Liver (tissue), 9 donors: Measurements from ENCODE around the gene ERFE. TPM values are rescaled to one million over a fixed set of nuclear protein-coding genes. Genes with fewer than 3 reads are reported as not detected.
"Not testable (repeated sequence)": the region's sequence is repeated elsewhere in the genome, so short reads cannot be mapped to it uniquely, and the experiment has no call there.

Experiments used
- DNase-seq: peaks from one replicate; pipeline ENCODE4 v3.0.0-alpha.2; 2017; ENCODE audit warnings: low spot score
- H3K27ac ChIP-seq, 2 donors: one replicate each; pipeline ENCODE4 v1.7.0; 2013; ENCODE audit warnings: inconsistent platforms in 2 of 2, low read length in 2 of 2, control low read depth in 1 of 2, low read depth in 1 of 2, mild to moderate bottlenecking in 1 of 2
- H3K27me3 ChIP-seq, 4 donors: one replicate each; pipeline versions ENCODE4 v1.6.1 to v1.7.0; 2013; ENCODE audit warnings: low read length in 3 of 4, inconsistent platforms in 1 of 4, mild to moderate bottlenecking in 1 of 4, moderate library complexity in 1 of 4; ENCODE audit not compliant: control insufficient read depth in 4 of 4, insufficient read depth in 4 of 4
- H3K36me3 ChIP-seq, 4 donors: one replicate each; pipeline versions ENCODE4 v1.6.1 to v1.7.0; 2013; ENCODE audit warnings: low read length in 3 of 4, mild to moderate bottlenecking in 3 of 4, low read depth in 1 of 4, moderate library complexity in 1 of 4; ENCODE audit not compliant: control insufficient read depth in 4 of 4, insufficient read depth in 3 of 4
- H3K4me1 ChIP-seq, 4 donors: one replicate each; pipeline versions ENCODE4 v1.6.1 to v1.7.0; 2013; ENCODE audit warnings: low read length in 3 of 4, mild to moderate bottlenecking in 3 of 4, moderate library complexity in 1 of 4; ENCODE audit not compliant: control insufficient read depth in 4 of 4, insufficient read depth in 4 of 4
- H3K4me3 ChIP-seq, 3 donors: one replicate each; pipeline versions ENCODE4 v1.6.1 to v1.7.0; 2013; ENCODE audit warnings: low read length in 3 of 3, control low read depth in 1 of 3, low read depth in 1 of 3, mild to moderate bottlenecking in 1 of 3
- H3K9ac ChIP-seq, 2 donors: one replicate each; pipeline ENCODE4 v1.7.0; 2013; ENCODE audit warnings: low read length in 2 of 2, mild to moderate bottlenecking in 2 of 2, moderate library complexity in 2 of 2, control low read depth in 1 of 2, low read depth in 1 of 2
- H3K9me3 ChIP-seq, 4 donors: one replicate each; pipeline versions ENCODE4 v1.6.1 to v1.7.0; 2013; ENCODE audit warnings: low read length in 3 of 4; ENCODE audit not compliant: control insufficient read depth in 4 of 4
- EGR1 ChIP-seq, 2 donors: IDR thresholded peaks; 2 replicates each; pipeline ENCODE4 v1.6.1; 2016 to 2018; ENCODE audit warnings: antibody characterized with exemption in 2 of 2, low read depth in 2 of 2
- FOXA1 ChIP-seq: IDR thresholded peaks from 2 replicates; pipeline ENCODE4 v1.6.1; 2016; ENCODE audit warnings: antibody characterized with exemption
- FOXA2 ChIP-seq: IDR thresholded peaks from 2 replicates; pipeline ENCODE4 v1.6.1; 2016; ENCODE audit warnings: antibody characterized with exemption
- GABPA ChIP-seq, 2 donors: IDR thresholded peaks in 1 of 2; conservative IDR thresholded peaks in 1 of 2; 2 replicates each; pipeline ENCODE4 v1.6.1; 2016; ENCODE audit warnings: antibody characterized with exemption in 2 of 2, mild to moderate bottlenecking in 1 of 2, moderate library complexity in 1 of 2
- HNF4A ChIP-seq, 2 donors: conservative IDR thresholded peaks; 2 replicates each; pipeline ENCODE4 v1.6.1; 2016; ENCODE audit warnings: antibody characterized with exemption in 2 of 2, mild to moderate bottlenecking in 2 of 2
- HNF4G ChIP-seq: IDR thresholded peaks from 2 replicates; pipeline ENCODE4 v1.6.1; 2016; ENCODE audit warnings: antibody characterized with exemption
- JUND ChIP-seq, 2 donors: IDR thresholded peaks; 2 replicates each; pipeline ENCODE4 v1.6.1; 2016; ENCODE audit warnings: antibody characterized with exemption in 2 of 2
- NR2F2 ChIP-seq: IDR thresholded peaks from 2 replicates; pipeline ENCODE4 v1.6.1; 2016; ENCODE audit warnings: antibody characterized with exemption
- RAD21 ChIP-seq, 2 donors: IDR thresholded peaks; 2 replicates each; pipeline ENCODE4 v1.6.1; 2016; ENCODE audit warnings: antibody characterized with exemption in 2 of 2, mild to moderate bottlenecking in 2 of 2
- RXRA ChIP-seq, 2 donors: IDR thresholded peaks; 2 replicates each; pipeline ENCODE4 v1.6.1; 2017 to 2018; ENCODE audit warnings: antibody characterized with exemption in 2 of 2, mild to moderate bottlenecking in 1 of 2
- SP1 ChIP-seq: IDR thresholded peaks from 2 replicates; pipeline ENCODE4 v1.6.1; 2018; ENCODE audit warnings: antibody characterized with exemption, mild to moderate bottlenecking
- TAF1 ChIP-seq: conservative IDR thresholded peaks from 2 replicates; pipeline ENCODE4 v1.6.1; 2016; ENCODE audit warnings: antibody characterized with exemption, mild to moderate bottlenecking
- YY1 ChIP-seq: IDR thresholded peaks from 2 replicates; pipeline ENCODE4 v1.6.1; 2016; ENCODE audit warnings: antibody characterized with exemption, mild to moderate bottlenecking
- WGBS: extraction: QIAGEN DNeasy Blood & Tissue Kit; methylation state at CpG from one replicate; pipeline ENCODE4 v1.1.7; 2013; 5-methylcytosine and 5-hydroxymethylcytosine counted together
- polyA plus RNA-seq, 2 donors: library from polyadenylated mRNA; stranded (reverse) in 1 of 2; unstranded in 1 of 2; fragments of 200-250 nt in 1 of 2; fragments of >200 nt in 1 of 2; fragmentation: Nextera tagmentation in 1 of 2; extraction: Ambion mirVana in 1 of 2; gene quantifications; one replicate each; pipeline versions ENCODE4 v1.2.1 to v1.2.3, GENCODE V29; 2013 to 2015
- total RNA-seq, 2 donors: library from RNA; depleted of rRNA; stranded (reverse); fragments of >200 nt; gene quantifications; one replicate each; pipeline ENCODE4 v1.2.3, GENCODE V29; 2014
- TF ChIP-seq, protein P1 (sequence below): IDR thresholded peaks from 2 replicates; pipeline ENCODE4 v1.6.1; 2016; ENCODE audit warnings: antibody characterized with exemption
- TF ChIP-seq, protein P2 (sequence below): IDR thresholded peaks from 2 replicates; pipeline ENCODE4 v1.6.1; 2016; ENCODE audit warnings: antibody characterized with exemption
- TF ChIP-seq, protein P3 (sequence below): IDR thresholded peaks from 2 replicates; pipeline ENCODE4 v1.6.1; 2016; ENCODE audit warnings: antibody characterized with exemption
- TF ChIP-seq, protein P4 (sequence below): fragments of 150-350 bp; IDR thresholded peaks from 2 replicates; pipeline ENCODE4 v1.5.1; 2017; ENCODE audit warnings: improper control_type of control experiment, low read depth, low read length; ENCODE audit not compliant: missing input control
- TF ChIP-seq, protein P5 (sequence below): IDR thresholded peaks from 2 replicates; pipeline ENCODE4 v1.6.1; 2016; ENCODE audit warnings: antibody characterized with exemption, mild to moderate bottlenecking
- donor health status: healthy.
- donor health status: healthy.
- donor health status: healthy.
- donor health status: healthy.
- donor health status: healthy.

ERFE gene
- total and polyA plus RNA-seq, 4 donors, result 0.17 to 14.0 TPM; not detected in 2

DNA sequence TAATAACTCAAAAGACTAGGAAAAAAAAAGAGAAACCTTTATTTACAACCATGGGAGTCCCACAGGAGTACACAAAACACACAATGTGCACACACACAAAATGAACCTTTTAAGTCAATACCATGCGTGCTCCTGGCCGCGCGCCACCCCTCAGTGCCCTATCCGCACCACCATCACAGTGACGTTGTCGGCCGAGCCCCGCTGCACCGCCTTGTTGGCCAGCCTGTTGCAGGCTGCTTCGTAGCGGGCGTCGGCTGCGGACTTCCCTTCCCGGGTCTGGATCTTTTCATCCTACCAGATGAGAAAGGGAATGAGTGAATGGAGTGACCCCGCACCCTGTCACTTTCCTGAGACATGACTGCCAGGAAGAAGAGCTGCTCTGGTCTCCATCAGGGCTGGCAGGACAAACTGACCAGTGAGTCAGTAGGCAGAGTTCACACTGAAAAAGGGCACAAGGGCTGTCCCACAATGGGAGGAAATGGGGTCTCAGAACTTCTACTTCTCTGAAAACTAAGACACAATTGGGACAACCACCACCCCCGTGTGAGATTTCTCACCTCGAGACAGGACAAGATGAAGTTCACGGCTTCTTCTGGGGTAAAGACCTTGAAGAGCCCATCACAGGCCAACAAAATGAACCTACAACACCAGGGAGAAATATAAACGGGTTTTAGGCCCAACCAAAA is 11.8 kb downstream of the ERFE start:
- no peaks in the 10 kb centered on the region for H3K9me3 ChIP-seq
- 85% methylated on average over 21 of the region's 21 CpGs for WGBS
- peaks cover 0 to 45% (median 16%) of the 10 kb centered on the region in 4 donors for H3K36me3 ChIP-seq
- H3K27me3 ChIP-seq, result no peaks in the 10 kb centered on the region
- H3K27ac ChIP-seq, result peak overlapping the region; percentile 60 to 87
- peaks cover 7 to 14% (median 11%) of the 10 kb centered on the region in 4 donors for H3K4me1 ChIP-seq
- DNase-seq, result no peak
- no peak overlapping the region for H3K9ac ChIP-seq
- no peak for TF ChIP-seq HNF4A (conservative IDR thresholded peaks at IDR 0.05)
- no peak for TF ChIP-seq HNF4G
- no peak for TF ChIP-seq TAF1
- TF ChIP-seq JUND (IDR thresholded peaks at IDR 0.05), result no peak
- no peak overlapping the region for H3K4me3 ChIP-seq

DNA sequence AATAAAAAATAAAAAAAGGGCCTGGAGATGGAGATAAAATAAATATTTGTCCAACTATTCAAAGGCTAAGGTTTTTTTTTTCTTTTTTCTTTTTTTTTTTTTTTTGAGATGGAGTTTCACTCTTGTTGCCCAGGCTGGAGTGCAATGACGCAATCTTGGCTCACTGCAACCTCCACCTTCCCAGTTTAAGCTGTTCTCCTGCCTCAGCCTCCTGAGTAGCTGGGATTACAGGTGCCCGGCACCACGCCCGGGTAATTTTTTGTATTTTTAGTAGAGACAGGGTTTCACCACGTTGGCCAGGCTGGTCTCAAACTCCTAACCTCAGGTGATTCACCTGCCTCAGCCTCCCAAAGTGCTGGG is 12.3 kb downstream of the ERFE start:
- not testable (repeated sequence) for H3K9me3 ChIP-seq, H3K4me3 ChIP-seq, H3K27me3 ChIP-seq, H3K9ac ChIP-seq, DNase-seq
- H3K27ac ChIP-seq, result peak overlapping the region; percentile 60 to 87
- peaks cover 0 to 48% (median 18%) of the 10 kb centered on the region in 4 donors for H3K36me3 ChIP-seq
- WGBS, result 90% methylated on average over 5 of the region's 5 CpGs
- peaks cover 7 to 14% (median 11%) of the 10 kb centered on the region in 4 donors for H3K4me1 ChIP-seq

DNA sequence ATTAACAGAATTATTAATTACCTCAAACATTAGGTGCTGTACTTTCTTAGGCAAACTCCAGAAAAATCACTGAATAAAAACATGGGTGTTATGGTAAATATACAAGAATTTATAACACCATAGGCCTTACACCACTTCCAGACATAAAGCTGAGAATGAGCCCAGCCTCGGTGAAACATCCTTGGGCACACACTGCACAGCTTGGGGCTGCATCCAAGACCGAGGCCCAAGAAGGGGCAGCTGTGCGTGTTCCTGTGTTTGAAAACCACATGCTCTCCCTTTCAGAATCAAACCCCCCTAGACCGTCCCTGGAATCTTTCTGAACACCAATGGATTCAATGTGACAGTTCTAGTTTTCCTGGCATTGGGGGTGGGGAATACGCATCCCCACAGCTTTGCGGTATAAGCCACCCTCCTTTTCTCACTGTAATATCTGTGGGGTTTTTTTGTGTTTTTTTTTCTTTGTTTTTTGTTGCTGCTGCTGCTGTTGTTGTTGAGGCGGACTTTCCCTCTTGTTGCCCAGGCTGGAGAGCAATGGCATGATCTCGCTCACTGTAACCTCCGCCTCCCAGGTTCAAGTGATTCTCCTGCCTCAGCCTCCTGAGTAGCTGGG is 12.9 kb downstream of the ERFE start:
- no peaks in the 10 kb centered on the region for H3K9me3 ChIP-seq
- no peaks in the 10 kb centered on the region for H3K27me3 ChIP-seq
- peaks cover 0 to 52% (median 19%) of the 10 kb centered on the region in 4 donors for H3K36me3 ChIP-seq
- H3K9ac ChIP-seq, result no peak overlapping the region
- 96% methylated on average over 9 of the region's 9 CpGs for WGBS
- H3K4me1 ChIP-seq, result peaks cover 7 to 14% (median 11%) of the 10 kb centered on the region in 4 donors
- TF ChIP-seq RAD21 (IDR thresholded peaks at IDR 0.05) (no peak), FOXA1 (no peak), HNF4G (no peak), NR2F2 (no peak), TAF1 (no peak), YY1 (no peak), GABPA (IDR thresholded peaks at IDR 0.05 in 1 of 2, conservative IDR thresholded peaks at IDR 0.05 in 1 of 2) (no peak), JUND (IDR thresholded peaks at IDR 0.05) (no peak), HNF4A (conservative IDR thresholded peaks at IDR 0.05) (no peak), RXRA (IDR thresholded peaks at IDR 0.05) (no peak), EGR1 (IDR thresholded peaks at IDR 0.05; ENCODE audit: low read depth in 2 of 2) (no peak), SP1 (no peak), FOXA2 (no peak)
- TF ChIP-seq, protein P1, sequence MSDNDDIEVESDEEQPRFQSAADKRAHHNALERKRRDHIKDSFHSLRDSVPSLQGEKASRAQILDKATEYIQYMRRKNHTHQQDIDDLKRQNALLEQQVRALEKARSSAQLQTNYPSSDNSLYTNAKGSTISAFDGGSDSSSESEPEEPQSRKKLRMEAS, result no peak
- TF ChIP-seq, protein P2, sequence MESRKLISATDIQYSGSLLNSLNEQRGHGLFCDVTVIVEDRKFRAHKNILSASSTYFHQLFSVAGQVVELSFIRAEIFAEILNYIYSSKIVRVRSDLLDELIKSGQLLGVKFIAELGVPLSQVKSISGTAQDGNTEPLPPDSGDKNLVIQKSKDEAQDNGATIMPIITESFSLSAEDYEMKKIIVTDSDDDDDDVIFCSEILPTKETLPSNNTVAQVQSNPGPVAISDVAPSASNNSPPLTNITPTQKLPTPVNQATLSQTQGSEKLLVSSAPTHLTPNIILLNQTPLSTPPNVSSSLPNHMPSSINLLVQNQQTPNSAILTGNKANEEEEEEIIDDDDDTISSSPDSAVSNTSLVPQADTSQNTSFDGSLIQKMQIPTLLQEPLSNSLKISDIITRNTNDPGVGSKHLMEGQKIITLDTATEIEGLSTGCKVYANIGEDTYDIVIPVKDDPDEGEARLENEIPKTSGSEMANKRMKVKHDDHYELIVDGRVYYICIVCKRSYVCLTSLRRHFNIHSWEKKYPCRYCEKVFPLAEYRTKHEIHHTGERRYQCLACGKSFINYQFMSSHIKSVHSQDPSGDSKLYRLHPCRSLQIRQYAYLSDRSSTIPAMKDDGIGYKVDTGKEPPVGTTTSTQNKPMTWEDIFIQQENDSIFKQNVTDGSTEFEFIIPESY, result no peak
- TF ChIP-seq, protein P3, sequence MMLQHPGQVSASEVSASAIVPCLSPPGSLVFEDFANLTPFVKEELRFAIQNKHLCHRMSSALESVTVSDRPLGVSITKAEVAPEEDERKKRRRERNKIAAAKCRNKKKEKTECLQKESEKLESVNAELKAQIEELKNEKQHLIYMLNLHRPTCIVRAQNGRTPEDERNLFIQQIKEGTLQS, result no peak
- TF ChIP-seq, protein P4, sequence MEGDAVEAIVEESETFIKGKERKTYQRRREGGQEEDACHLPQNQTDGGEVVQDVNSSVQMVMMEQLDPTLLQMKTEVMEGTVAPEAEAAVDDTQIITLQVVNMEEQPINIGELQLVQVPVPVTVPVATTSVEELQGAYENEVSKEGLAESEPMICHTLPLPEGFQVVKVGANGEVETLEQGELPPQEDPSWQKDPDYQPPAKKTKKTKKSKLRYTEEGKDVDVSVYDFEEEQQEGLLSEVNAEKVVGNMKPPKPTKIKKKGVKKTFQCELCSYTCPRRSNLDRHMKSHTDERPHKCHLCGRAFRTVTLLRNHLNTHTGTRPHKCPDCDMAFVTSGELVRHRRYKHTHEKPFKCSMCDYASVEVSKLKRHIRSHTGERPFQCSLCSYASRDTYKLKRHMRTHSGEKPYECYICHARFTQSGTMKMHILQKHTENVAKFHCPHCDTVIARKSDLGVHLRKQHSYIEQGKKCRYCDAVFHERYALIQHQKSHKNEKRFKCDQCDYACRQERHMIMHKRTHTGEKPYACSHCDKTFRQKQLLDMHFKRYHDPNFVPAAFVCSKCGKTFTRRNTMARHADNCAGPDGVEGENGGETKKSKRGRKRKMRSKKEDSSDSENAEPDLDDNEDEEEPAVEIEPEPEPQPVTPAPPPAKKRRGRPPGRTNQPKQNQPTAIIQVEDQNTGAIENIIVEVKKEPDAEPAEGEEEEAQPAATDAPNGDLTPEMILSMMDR, result no peak
- TF ChIP-seq, protein P5, sequence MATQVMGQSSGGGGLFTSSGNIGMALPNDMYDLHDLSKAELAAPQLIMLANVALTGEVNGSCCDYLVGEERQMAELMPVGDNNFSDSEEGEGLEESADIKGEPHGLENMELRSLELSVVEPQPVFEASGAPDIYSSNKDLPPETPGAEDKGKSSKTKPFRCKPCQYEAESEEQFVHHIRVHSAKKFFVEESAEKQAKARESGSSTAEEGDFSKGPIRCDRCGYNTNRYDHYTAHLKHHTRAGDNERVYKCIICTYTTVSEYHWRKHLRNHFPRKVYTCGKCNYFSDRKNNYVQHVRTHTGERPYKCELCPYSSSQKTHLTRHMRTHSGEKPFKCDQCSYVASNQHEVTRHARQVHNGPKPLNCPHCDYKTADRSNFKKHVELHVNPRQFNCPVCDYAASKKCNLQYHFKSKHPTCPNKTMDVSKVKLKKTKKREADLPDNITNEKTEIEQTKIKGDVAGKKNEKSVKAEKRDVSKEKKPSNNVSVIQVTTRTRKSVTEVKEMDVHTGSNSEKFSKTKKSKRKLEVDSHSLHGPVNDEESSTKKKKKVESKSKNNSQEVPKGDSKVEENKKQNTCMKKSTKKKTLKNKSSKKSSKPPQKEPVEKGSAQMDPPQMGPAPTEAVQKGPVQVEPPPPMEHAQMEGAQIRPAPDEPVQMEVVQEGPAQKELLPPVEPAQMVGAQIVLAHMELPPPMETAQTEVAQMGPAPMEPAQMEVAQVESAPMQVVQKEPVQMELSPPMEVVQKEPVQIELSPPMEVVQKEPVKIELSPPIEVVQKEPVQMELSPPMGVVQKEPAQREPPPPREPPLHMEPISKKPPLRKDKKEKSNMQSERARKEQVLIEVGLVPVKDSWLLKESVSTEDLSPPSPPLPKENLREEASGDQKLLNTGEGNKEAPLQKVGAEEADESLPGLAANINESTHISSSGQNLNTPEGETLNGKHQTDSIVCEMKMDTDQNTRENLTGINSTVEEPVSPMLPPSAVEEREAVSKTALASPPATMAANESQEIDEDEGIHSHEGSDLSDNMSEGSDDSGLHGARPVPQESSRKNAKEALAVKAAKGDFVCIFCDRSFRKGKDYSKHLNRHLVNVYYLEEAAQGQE, result no peak
- H3K4me3 ChIP-seq, result no peak overlapping the region
- no peak overlapping the region for H3K27ac ChIP-seq
- no peak for DNase-seq
